HPDE6-E6E7 (cell line): ENCODE measurements around the gene PLD3.

Experiments
- DNase-seq: peaks from one replicate; pipeline ENCODE4 v3.0.0; 2011; ENCODE audit warnings: missing footprints; ENCODE audit errors: extremely low spot score

PLD3 gene

GRCh38 chr19:40413291-40413845 lies 64.9 kb downstream of the PLD3 start, which contains the start of gene PRX:
PRX (minus strand) TSS chr19:40413378; CDS start chr19:40407932, 5,446 bp downstream.
- no peak for DNase-seq

GRCh38 chr19:40414542-40415535 lies 66.3 kb downstream of the PLD3 start:
- no peak for DNase-seq

DNA sequence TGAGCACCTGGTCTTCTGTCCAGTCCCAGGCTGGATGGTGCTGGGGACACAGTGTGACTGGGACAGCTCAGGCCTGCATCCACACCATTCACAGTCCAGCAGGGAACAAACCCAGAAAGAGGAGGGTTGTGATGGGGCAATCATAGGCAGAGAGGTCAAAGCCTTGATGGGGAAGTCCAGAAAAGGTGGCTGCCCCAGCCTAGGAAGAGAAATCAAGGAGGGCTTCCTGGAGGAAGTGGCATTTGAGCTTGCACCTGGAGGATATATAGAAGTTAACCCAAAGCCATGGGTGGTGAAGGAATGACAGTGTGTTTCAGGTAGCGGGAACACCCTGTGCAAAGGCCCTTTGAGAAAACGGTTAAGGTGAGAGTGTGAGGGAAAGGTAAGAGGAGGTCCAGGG lies 67.3 kb downstream of the PLD3 start:
- DNase-seq, result no peak

DNA sequence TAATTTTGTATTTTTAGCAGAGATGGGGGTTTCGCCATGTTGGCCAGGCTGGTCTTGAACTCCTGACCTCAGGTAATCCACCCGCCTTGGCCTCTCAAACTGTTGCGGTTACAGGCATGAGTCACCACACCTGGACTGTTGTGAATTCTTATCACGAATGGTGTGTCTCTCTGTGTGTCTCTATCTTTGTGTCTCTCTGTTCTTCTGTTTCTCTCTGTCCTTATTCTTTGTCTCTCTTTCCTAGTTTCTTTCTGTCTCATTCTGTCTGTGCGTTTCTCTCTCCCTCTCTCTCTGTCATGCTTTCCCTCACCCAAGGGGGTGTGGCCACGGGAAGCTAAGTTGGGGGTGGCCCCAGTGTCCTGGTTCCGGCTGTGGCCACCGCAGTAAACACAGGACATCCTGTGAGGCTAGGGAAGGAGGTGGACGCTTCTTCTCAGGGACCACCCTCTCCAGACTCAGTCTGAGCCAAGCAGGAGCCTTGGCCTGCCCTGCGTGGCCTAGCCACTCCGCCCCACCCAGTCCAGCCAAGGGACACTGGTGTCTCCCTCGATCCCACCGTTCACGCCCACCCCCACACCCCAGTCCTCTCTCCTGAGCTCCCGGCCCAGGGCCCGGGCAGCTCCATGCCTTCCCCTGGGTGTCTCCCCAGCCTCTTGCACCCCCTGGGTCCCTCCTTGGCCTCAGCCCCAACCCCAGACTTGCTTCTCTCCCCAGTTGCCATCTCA lies 68.6 kb downstream of the PLD3 start:
- DNase-seq, result no peak

DNA sequence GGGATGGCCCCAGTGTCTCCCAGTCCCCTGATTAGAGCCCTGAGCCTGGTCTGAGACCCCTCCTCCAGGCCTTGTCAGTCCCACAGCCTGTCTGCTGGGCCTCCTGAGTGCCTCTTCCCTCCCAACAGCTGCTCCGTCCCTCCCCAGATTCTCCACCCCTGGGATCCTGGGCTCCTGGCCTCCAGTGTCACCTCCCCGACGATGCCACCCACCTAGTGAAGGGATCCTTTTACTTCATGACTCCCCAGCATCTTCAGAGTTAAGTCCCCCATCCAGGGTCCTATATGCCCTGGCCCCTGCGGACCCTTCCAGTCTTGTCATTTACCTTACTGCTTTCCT lies 69.1 kb downstream of the PLD3 start:
- no peak for DNase-seq

DNA sequence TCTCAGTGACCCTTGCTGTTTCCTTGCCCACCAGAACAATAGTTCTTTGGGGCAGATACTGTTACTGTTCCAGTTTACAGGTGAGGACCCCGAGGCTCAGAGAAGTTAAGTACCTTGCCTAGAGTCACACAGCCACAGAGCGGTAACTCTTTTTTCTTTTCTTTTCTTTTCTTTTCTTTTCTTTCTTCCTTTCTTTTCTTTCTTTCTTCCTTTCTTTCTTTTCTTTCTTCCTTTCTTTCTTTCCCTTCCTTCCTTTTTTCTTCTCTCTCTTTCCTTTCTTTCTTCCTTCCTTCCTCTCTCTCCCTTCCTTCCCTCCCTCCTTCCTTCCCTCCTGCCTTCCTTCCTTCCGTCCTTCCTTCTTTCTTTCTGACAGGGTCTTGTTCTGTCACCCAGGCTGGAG lies 69.5 kb downstream of the PLD3 start:
- no peak for DNase-seq

DNA sequence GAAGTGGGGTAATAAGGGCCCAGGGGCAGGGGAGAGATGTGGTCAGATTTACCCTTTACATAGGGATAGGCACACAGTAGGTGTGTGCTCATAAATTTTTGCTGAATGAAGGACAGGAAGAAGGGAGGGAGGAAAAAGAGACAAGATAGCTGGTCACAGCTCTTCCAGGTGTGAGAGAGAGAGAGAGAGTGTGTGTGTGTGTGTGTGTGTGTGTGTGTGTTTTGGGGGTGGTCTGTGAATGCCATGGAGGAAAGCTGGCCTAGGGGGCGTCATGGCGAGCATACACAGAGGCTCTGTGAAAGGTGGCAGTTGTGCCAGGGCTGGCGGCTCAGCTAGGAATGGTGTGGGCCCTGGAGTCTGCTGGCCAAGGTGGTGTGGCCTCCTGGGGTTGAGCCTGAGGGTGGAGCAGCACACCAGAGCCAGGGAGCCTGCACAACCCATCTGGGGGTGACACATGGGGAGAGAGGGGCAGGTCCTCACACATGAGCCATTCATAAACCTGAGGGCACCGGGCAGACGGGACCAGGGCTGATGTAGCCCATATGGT lies 70.6 kb downstream of the PLD3 start:
- DNase-seq, result no peak

- DNase-seq, result no peak
Measured at GRCh38 chr19:40419780-40420179, 71.3 kb downstream of the PLD3 start.

- DNase-seq, result no peak
Measured at GRCh38 chr19:40420451-40420765, 71.9 kb downstream of the PLD3 start.

- peak; percentile 90 for DNase-seq
Measured at GRCh38 chr19:40420766-40421765, 72.6 kb downstream of the PLD3 start.

DNA sequence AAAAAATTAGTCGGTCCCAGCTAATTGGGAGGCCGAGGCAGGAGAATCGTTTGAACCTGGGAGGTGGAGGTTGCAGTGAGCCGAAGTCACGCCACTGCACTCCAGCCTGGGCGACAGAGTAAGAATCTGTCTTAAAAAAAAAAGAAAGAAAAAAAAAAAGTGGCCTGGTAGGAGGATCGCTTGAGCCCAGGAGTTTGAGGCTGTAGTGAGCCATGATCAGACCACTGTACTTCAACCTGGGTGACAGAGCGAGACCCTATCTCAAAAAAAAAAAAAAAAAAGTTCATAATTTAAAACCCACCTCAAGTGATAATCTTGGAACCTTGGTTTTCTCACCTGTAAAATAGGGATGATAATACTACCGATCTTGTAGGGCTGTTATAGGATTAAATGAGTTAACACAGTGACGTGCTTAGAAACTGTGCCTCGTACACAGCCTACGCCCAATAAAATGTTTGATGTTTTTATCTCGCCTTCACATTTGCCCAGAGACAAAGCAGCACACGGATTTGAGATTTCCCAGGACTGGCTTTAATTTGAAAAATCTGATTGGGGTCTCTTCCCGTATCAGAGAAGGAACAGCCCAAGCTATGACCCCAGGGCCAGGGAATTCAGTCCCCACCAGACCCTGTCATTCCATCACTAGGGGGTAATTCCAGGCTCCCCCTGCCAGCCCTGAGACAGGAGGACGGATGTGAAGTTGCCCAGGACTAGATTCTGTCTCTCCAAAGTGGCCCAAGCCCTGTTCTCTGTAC lies 73.7 kb downstream of the PLD3 start:
- DNase-seq, result no peak

DNA sequence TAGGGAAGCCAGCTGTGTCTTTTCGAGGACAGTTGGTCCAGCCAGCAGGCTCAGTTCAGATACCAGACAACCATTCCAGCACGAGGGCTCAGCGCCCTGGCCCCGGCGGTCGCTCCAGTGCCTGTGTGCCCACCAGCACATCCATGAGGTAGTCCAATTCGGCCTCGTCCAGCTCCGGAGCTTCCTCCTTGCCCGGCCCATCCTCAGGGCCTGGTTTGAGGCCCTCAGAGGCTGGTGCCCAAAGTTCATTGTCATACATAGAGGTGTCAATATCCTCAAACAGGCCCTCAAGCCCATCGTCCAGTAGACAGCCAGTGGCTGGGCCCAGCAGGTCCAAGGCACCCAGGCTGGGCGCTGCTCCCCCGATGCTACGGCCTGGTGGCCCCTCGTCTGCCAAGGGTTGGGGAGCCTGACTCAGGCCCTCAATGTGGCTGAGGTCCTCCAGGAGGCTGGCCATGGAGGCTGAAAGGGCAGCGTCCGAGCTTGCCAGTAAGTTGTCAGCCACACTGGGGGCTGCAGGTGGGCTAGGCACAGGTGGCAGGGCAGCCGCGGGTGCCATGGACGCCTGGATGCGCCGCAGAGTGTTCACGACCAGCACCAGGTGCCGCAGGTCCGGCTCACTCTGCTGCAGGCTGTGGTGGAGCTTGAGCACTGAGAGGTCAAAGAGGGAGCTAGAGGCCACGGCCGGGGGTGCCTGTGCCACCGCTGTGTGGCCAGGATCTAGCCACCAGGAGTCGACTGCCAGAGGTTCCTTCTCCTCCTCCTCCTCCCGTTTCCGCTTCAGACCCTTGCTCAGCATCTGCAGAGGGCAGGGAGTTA lies 74.5 kb downstream of the PLD3 start:
- DNase-seq, result no peak

DNA sequence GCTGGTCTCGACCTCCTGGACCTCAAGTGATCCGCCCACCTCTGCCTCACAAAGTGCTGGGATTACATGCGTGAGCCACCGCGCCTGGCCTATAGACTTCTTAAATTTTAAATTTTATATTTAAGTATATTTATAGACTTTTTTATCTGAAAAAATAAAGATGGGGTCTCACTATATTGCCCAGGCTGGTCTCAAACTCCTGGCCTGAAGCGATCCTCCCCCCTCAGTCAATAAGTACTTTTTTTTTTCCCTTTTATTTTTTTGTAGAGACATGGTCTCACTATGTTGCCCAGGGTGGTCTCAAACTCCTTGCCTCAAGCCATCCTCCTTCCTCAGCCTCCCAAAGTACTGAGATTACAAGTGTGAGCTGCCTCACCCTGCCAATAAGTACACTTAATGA lies 75.4 kb downstream of the PLD3 start:
- DNase-seq, result no peak

- DNase-seq, result no peak
Measured at GRCh38 chr19:40424637-40425449, 76.3 kb downstream of the PLD3 start.

DNA sequence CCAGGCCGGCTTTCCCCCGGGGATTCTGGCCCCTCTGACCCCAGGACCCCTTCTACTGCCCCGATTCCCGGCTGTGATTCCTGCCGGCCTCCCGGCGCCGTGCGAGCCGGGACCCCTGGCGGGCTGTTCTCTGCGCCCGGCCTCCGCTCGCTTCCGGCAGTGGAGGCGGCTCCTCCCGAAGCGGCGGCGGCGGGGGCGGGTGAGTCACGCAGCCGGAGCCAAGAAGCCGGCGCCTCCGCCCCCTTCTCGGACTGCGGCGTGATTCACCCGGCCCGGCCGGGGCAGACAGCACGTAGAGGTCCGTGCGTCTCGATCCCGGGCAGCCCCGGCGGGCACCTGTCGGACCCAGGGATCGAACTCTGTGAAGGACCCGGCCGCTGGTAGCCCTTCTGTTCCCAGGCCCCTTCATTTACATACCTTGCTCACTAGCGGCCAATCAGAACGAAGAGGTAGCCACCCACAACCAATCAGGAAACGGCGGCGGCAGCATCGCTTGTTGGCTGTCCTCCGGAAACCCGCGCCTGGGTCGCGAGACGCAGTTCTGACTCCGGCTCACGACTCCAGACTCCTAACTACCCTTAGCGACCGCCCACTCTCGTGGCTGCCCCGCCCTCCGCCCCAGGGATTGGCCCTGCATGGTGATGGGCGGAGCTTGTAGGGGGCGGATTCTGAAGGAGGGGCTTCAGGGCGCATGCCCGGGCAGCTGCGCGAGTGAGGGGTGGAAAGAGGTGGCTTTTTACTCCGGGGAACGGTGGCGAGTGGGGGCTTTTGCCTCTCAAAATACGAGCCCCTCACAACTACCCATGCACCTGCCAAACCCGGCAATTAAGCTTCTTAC lies 77.2 kb downstream of the PLD3 start, which contains the start of gene SERTAD1:
SERTAD1 (minus strand) TSS at position 543 of the 838 bp plus-strand sequence. CDS start 2,446 bp downstream, outside the sequence.
- DNase-seq, result peak; percentile 95
